Measurements from ENCODE around the gene KIAA0753. TPM values are rescaled to one million over a fixed set of nuclear protein-coding genes. Genes with fewer than 3 reads are reported as not detected.
A peak's percentile ranks its signal among the peaks of the same experiment; 100 is the strongest.
"Not testable (repeated sequence)": the region's sequence is repeated elsewhere in the genome, so short reads cannot be mapped to it uniquely, and the experiment has no call there.

Gene KIAA0753
- polyA plus RNA-seq, 1 donor = 43.7 TPM

GRCh38 chr17:6602141-6602540 lies 38.4 kb downstream of the KIAA0753 start:
- DNase-seq = no peak

- DNase-seq = no peak
Observed at GRCh38 chr17:6599364-6599763, 41.1 kb downstream of the KIAA0753 start.

GRCh38 chr17:6597727-6598126 lies 42.8 kb downstream of the KIAA0753 start:
- no peak for DNase-seq

- no peak for DNase-seq
Observed at GRCh38 chr17:6596941-6597340, 43.6 kb downstream of the KIAA0753 start.

- DNase-seq = no peak
Observed at GRCh38 chr17:6596511-6596910, 44.0 kb downstream of the KIAA0753 start.

GRCh38 chr17:6596081-6596480 lies 44.4 kb downstream of the KIAA0753 start:
- no peak for DNase-seq

GRCh38 chr17:6593371-6593770 lies 47.1 kb downstream of the KIAA0753 start:
- DNase-seq = not testable (repeated sequence)

- DNase-seq = peak; percentile 59
Observed at GRCh38 chr17:6592173-6592572, 48.3 kb downstream of the KIAA0753 start.

GRCh38 chr17:6591599-6592158 lies 48.8 kb downstream of the KIAA0753 start:
- DNase-seq = no peak

GRCh38 chr17:6589266-6589946 lies 51.1 kb downstream of the KIAA0753 start:
- DNase-seq = no peak

- DNase-seq = no peak
Observed at GRCh38 chr17:6588165-6588564, 52.3 kb downstream of the KIAA0753 start.

- DNase-seq = no peak
Observed at GRCh38 chr17:6587310-6587709, 53.2 kb downstream of the KIAA0753 start.

- DNase-seq = no peak
Observed at GRCh38 chr17:6583411-6583810, 57.1 kb downstream of the KIAA0753 start.

GRCh38 chr17:6580625-6581024 lies 59.9 kb downstream of the KIAA0753 start:
- no peak for DNase-seq

GRCh38 chr17:6578491-6578890 lies 62.0 kb downstream of the KIAA0753 start:
- no peak for DNase-seq

GRCh38 chr17:6577686-6578263 lies 62.7 kb downstream of the KIAA0753 start:
- no peak for DNase-seq

- no peak for DNase-seq
Observed at GRCh38 chr17:6576038-6576785, 64.3 kb downstream of the KIAA0753 start.

- no peak for DNase-seq
Observed at GRCh38 chr17:6575596-6575988, 64.9 kb downstream of the KIAA0753 start.

- no peak for DNase-seq
Observed at GRCh38 chr17:6574687-6575595, 65.6 kb downstream of the KIAA0753 start.

- DNase-seq = no peak
Observed at GRCh38 chr17:6573982-6574686, 66.4 kb downstream of the KIAA0753 start.

- DNase-seq = not testable (repeated sequence)
Observed at GRCh38 chr17:6573495-6573894, 67.0 kb downstream of the KIAA0753 start.

Data from left kidney (tissue), 2 donors.